Measurements from ENCODE around the gene ADCY5.

ADCY5 gene

DNA sequence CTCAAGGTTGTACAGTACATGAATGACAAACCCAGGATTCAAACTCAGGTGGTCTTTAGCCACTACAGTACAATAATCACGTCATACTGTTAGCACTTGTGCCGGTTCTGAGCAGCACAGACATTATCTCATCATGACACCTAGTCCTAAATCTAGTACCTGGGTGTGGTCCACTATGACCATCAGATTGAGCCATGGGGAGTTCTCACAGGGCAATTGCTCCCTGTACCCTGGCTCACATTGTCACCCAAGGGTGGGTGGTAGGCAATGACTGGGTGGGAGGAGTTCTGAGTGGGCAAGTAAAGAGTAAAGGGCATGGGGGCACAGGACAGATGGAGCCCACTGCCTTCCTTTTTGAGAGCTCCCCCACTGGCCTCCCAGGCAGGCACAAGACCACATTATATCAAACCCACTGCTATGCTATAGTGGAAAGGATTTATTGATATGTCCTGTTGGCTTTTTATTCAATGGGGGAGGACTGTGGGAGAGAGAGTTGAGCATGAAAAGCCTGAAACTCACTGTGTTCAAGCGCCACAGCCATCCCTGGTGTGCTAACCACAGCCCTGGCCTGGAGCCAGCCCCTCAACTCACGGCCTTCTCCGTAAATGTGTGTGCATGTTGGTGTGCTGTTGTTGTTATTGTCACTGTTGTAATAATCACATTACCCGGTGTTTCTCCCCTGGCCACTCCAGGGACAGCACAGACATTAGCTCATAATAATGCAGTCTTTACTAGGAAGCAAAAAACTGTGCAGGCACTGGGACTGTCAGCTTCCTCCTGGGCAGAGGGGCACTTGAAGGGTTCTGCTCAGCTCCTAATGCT lies 27.3 kb downstream of the ADCY5 start:
- no peaks in the 10 kb centered on the region for H3K9me3 ChIP-seq (ENCODE audit: insufficient read depth, low read length)
- H3K4me3 ChIP-seq (ENCODE audit: insufficient read length, low read depth) = no peak overlapping the region
- TF ChIP-seq ZNF274 (IDR thresholded peaks at IDR 0.05; ENCODE audit: low read depth, low read length) = no peak
- no peak for TF ChIP-seq SUZ12 (IDR thresholded peaks at IDR 0.05; ENCODE audit: extremely low read depth, insufficient read depth, insufficient read length)
- no peaks in the 10 kb centered on the region for H3K27me3 ChIP-seq (ENCODE audit: insufficient read depth, insufficient read length)
- no peak for DNase-seq (ENCODE audit: low read depth, low spot score)
- H3K4me1 ChIP-seq (ENCODE audit: insufficient read depth, insufficient read length) = no peaks in the 10 kb centered on the region
- H3K9ac ChIP-seq (ENCODE audit: insufficient read length, low read depth) = no peak overlapping the region
- H3K36me3 ChIP-seq (ENCODE audit: insufficient read depth, insufficient read length, low read length) = no peaks in the 10 kb centered on the region

GRCh38 chr3:123420416-123420968 lies 28.4 kb downstream of the ADCY5 start:
- H3K4me3 ChIP-seq (ENCODE audit: insufficient read length, low read depth) = no peak overlapping the region
- no peaks in the 10 kb centered on the region for H3K4me1 ChIP-seq (ENCODE audit: insufficient read depth, insufficient read length)
- peaks cover 2% of the 10 kb centered on the region for H3K27me3 ChIP-seq (ENCODE audit: insufficient read depth, insufficient read length)
- TF ChIP-seq ZNF274 (IDR thresholded peaks at IDR 0.05; ENCODE audit: low read depth, low read length) (no peak), YY1 (IDR thresholded peaks at IDR 0.05; ENCODE audit: insufficient read depth, insufficient read length) (no peak), SUZ12 (IDR thresholded peaks at IDR 0.05; ENCODE audit: extremely low read depth, insufficient read depth, insufficient read length) (no peak)
- H3K9ac ChIP-seq (ENCODE audit: insufficient read length, low read depth) = no peak overlapping the region
- no peak for DNase-seq (ENCODE audit: low read depth, low spot score)
- H3K9me3 ChIP-seq (ENCODE audit: insufficient read depth, low read length) = no peaks in the 10 kb centered on the region
- no peaks in the 10 kb centered on the region for H3K36me3 ChIP-seq (ENCODE audit: insufficient read depth, insufficient read length, low read length)

DNA sequence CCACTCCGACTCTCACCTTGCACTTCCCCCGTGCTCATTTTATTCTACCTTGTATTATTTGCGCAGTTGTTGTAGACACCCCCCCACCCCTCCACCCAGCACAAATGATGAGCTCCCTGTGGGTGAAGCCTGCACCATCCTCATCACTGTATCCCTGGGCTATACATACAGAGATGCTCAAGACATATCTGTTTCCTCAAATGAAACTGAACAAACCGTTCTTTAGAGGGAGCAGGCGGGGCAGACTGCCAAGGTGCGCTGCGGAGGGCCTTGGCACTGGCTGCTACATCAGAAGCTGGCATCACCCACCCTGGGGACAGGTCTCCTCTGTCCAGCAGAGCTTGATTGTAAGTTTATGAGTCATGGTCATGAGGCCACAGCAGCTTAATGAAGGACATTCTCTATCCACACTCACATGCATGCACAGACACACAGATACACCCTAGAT lies 29.0 kb downstream of the ADCY5 start:
- H3K9ac ChIP-seq (ENCODE audit: insufficient read length, low read depth) = no peak overlapping the region
- peaks cover 2% of the 10 kb centered on the region for H3K27me3 ChIP-seq (ENCODE audit: insufficient read depth, insufficient read length)
- DNase-seq (ENCODE audit: low read depth, low spot score) = no peak
- H3K36me3 ChIP-seq (ENCODE audit: insufficient read depth, insufficient read length, low read length) = no peaks in the 10 kb centered on the region
- H3K9me3 ChIP-seq (ENCODE audit: insufficient read depth, low read length) = no peaks in the 10 kb centered on the region
- no peak overlapping the region for H3K4me3 ChIP-seq (ENCODE audit: insufficient read length, low read depth)
- no peak for TF ChIP-seq SUZ12 (IDR thresholded peaks at IDR 0.05; ENCODE audit: extremely low read depth, insufficient read depth, insufficient read length)
- TF ChIP-seq ZNF274 (IDR thresholded peaks at IDR 0.05; ENCODE audit: low read depth, low read length) = no peak
- no peak for TF ChIP-seq YY1 (IDR thresholded peaks at IDR 0.05; ENCODE audit: insufficient read depth, insufficient read length)
- no peaks in the 10 kb centered on the region for H3K4me1 ChIP-seq (ENCODE audit: insufficient read depth, insufficient read length)

DNA sequence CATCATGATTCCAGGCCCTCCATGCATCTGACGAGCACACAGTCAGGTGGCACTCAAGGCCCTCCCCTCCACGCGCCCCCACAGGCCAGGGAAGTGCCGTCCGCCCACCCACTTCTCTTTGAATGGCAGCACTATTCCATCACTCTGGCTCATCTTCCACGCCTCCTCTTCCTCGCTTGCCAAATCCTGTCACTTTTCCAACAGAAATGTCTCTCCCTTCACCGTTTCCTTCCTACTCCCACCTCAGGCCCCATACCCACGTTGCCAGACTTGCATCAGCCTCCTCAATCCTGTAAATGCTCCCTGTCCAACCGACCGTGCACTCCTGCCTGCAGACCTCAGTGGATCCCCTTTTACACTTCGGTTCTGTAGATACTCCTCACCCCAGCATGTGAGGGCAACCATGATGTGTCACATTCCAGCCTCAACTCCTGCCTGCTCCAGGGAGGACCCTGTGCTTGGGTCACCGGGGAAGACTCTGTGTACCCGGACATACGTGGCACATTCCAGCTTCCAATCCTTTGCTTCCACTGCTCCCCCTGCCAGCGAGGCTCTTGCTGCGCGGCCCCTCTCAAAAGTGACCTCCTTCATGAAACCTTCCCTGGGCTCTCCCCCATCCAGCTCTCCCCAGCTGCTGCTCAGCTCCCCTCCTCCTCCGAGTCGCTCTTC lies 29.6 kb downstream of the ADCY5 start:
- Histone ChIP-seq H3K9me3 (ENCODE audit: insufficient read depth, low read length) (no peaks in the 10 kb centered on the region), H3K9ac (ENCODE audit: insufficient read length, low read depth) (no peak overlapping the region), H3K36me3 (ENCODE audit: insufficient read depth, insufficient read length, low read length) (no peaks in the 10 kb centered on the region), H3K27me3 (ENCODE audit: insufficient read depth, insufficient read length) (peaks cover 2% of the 10 kb centered on the region), H3K4me3 (ENCODE audit: insufficient read length, low read depth) (no peak overlapping the region), H3K4me1 (ENCODE audit: insufficient read depth, insufficient read length) (no peaks in the 10 kb centered on the region)
- no peak for TF ChIP-seq SUZ12 (IDR thresholded peaks at IDR 0.05; ENCODE audit: extremely low read depth, insufficient read depth, insufficient read length)
- no peak for TF ChIP-seq ZNF274 (IDR thresholded peaks at IDR 0.05; ENCODE audit: low read depth, low read length)
- TF ChIP-seq YY1 (IDR thresholded peaks at IDR 0.05; ENCODE audit: insufficient read depth, insufficient read length) = no peak
- DNase-seq (ENCODE audit: low read depth, low spot score) = no peak

DNA sequence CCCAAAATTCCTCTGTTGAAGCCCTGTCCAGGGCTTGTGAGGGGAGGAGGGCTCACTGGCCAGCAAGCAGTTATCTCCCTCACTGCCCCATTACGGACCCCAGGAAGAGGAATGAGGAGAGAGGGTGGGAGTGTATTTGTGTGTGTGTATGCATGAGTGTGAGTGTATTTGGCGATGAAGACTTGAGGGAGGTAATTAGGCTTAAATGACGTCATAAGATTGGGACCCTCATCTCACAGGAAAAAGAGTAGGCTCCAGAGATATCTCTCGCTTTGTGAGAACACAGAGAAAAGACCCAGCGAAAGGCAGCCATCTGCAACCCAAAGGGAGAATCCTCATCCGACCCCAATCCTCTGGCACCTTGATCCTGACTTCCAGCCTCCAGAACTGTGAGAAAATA lies 32.2 kb downstream of the ADCY5 start:
- no peak overlapping the region for H3K4me3 ChIP-seq (ENCODE audit: insufficient read length, low read depth)
- H3K36me3 ChIP-seq (ENCODE audit: insufficient read depth, insufficient read length, low read length) = no peaks in the 10 kb centered on the region
- DNase-seq (ENCODE audit: low read depth, low spot score) = no peak
- TF ChIP-seq ZNF274 (IDR thresholded peaks at IDR 0.05; ENCODE audit: low read depth, low read length) = no peak
- TF ChIP-seq SUZ12 (IDR thresholded peaks at IDR 0.05; ENCODE audit: extremely low read depth, insufficient read depth, insufficient read length) = no peak
- TF ChIP-seq YY1 (IDR thresholded peaks at IDR 0.05; ENCODE audit: insufficient read depth, insufficient read length) = no peak
- no peaks in the 10 kb centered on the region for H3K9me3 ChIP-seq (ENCODE audit: insufficient read depth, low read length)
- H3K27me3 ChIP-seq (ENCODE audit: insufficient read depth, insufficient read length) = peaks cover 2% of the 10 kb centered on the region
- no peak overlapping the region for H3K9ac ChIP-seq (ENCODE audit: insufficient read length, low read depth)
- H3K4me1 ChIP-seq (ENCODE audit: insufficient read depth, insufficient read length) = peaks cover 16% of the 10 kb centered on the region

GRCh38 chr3:123416173-123416572 lies 32.7 kb downstream of the ADCY5 start:
- TF ChIP-seq ZNF274 (IDR thresholded peaks at IDR 0.05; ENCODE audit: low read depth, low read length) = no peak
- TF ChIP-seq SUZ12 (IDR thresholded peaks at IDR 0.05; ENCODE audit: extremely low read depth, insufficient read depth, insufficient read length) = no peak
- TF ChIP-seq YY1 (IDR thresholded peaks at IDR 0.05; ENCODE audit: insufficient read depth, insufficient read length) = no peak
- Histone ChIP-seq H3K27me3 (ENCODE audit: insufficient read depth, insufficient read length) (peaks cover 2% of the 10 kb centered on the region), H3K9me3 (ENCODE audit: insufficient read depth, low read length) (no peaks in the 10 kb centered on the region), H3K36me3 (ENCODE audit: insufficient read depth, insufficient read length, low read length) (no peaks in the 10 kb centered on the region), H3K9ac (ENCODE audit: insufficient read length, low read depth) (no peak overlapping the region), H3K4me3 (ENCODE audit: insufficient read length, low read depth) (no peak overlapping the region), H3K4me1 (ENCODE audit: insufficient read depth, insufficient read length) (peaks cover 21% of the 10 kb centered on the region)
- no peak for DNase-seq (ENCODE audit: low read depth, low spot score)

Measured in NT2/D1 (cell line).